ENCODE results near the gene DLEU7. TPM values are rescaled to one million over a fixed set of nuclear protein-coding genes. Genes with fewer than 3 reads are reported as not detected.

Gene DLEU7
- total RNA-seq, 1 donor from 2014 or later, result not detected

DNA sequence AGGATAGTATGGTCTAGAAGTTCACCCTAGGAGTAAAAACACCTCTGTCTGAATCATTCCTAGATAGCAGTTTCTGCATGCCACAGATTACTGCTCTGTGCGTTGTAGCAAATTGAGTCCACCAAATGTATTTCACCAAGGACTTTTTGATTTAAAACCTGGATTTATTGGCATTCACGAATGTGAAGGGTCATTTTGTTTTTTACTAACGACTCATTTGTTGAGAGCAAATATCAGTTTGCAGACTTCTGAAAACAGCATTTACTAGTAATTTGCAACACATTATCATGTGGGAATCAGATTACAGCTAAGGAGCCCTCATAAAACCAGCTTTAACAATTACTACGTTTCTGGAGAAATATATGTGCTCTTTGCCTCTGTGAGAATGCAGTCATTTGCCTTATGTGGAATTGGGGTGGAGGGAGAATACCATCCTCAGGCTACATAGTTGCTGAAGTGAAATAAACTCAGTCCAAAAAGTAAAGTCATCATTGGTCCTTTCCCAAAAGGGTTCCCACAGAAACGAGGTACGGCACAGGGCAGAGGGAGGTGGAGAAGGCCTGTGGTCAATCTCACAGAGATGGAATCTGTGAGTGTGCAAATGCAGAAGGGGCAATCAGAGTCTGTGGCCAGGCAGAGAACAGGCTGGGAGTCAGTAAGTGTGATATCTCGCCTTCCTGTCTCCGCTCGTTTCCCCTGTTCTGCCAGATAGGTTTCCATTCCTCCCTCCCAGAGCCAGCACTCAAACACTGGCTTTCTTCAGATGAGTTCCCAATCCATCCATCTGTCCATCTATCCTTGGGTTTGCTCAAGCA lies 63.1 kb downstream of the DLEU7 start:
- DNase-seq (ENCODE audit: low spot score in 2 of 2), result no peak
- Histone ChIP-seq H3K4me3 (no peak overlapping the region), H3K9me3 (peaks cover 0 to 7% of the 10 kb centered on the region in 2 donors), H3K27me3 (no peaks in the 10 kb centered on the region), H3K36me3 (no peaks in the 10 kb centered on the region), H3K4me1 (no peaks in the 10 kb centered on the region), H3K27ac (no peak overlapping the region)
- TF ChIP-seq, protein P1, sequence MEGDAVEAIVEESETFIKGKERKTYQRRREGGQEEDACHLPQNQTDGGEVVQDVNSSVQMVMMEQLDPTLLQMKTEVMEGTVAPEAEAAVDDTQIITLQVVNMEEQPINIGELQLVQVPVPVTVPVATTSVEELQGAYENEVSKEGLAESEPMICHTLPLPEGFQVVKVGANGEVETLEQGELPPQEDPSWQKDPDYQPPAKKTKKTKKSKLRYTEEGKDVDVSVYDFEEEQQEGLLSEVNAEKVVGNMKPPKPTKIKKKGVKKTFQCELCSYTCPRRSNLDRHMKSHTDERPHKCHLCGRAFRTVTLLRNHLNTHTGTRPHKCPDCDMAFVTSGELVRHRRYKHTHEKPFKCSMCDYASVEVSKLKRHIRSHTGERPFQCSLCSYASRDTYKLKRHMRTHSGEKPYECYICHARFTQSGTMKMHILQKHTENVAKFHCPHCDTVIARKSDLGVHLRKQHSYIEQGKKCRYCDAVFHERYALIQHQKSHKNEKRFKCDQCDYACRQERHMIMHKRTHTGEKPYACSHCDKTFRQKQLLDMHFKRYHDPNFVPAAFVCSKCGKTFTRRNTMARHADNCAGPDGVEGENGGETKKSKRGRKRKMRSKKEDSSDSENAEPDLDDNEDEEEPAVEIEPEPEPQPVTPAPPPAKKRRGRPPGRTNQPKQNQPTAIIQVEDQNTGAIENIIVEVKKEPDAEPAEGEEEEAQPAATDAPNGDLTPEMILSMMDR (IDR thresholded peaks at IDR 0.05), result no peak
- intact Hi-C loops (cut with DNase I), result no loop called here

GRCh38 chr13:50779443-50780200 lies 63.9 kb downstream of the DLEU7 start:
- Histone ChIP-seq H3K27me3 (no peaks in the 10 kb centered on the region), H3K9me3 (peaks cover 0 to 12% of the 10 kb centered on the region in 2 donors), H3K4me3 (no peak overlapping the region), H3K27ac (no peak overlapping the region), H3K36me3 (no peaks in the 10 kb centered on the region), H3K4me1 (no peaks in the 10 kb centered on the region)
- TF ChIP-seq, protein P1 (IDR thresholded peaks at IDR 0.05), result no peak
- intact Hi-C loops (cut with DNase I), result no loop called here
- no peak for DNase-seq (ENCODE audit: low spot score in 2 of 2)

Other genes with a start within 250 kb of the DLEU7 start
- gene RNASEH2B, start 66.1 kb upstream of the DLEU7 start, total RNA-seq, result 60.5 TPM